Stromal cell of bone marrow (primary cell): Measurements from ENCODE around the gene ALG12.
"Not testable (repeated sequence)": the region's sequence is repeated elsewhere in the genome, so short reads cannot be mapped to it uniquely, and the experiment has no call there.

Experiments
- DNase-seq: peaks from one replicate; pipeline ENCODE4 v3.0.0-alpha.2; 2012; ENCODE audit warnings: low read depth

ALG12 gene

GRCh38 chr22:49945042-49945794 lies 27.0 kb upstream of the ALG12 start:
- not testable (repeated sequence) for DNase-seq

- no peak for DNase-seq
Observed at GRCh38 chr22:49944399-49944891, 26.2 kb upstream of the ALG12 start.

GRCh38 chr22:49943771-49944398 lies 25.6 kb upstream of the ALG12 start:
- DNase-seq: no peak

- no peak for DNase-seq
Observed at GRCh38 chr22:49943405-49943765, 25.1 kb upstream of the ALG12 start.

- DNase-seq: no peak
Observed at GRCh38 chr22:49942565-49943404, 24.5 kb upstream of the ALG12 start.

GRCh38 chr22:49941507-49942316 lies 23.5 kb upstream of the ALG12 start:
- no peak for DNase-seq

GRCh38 chr22:49938565-49939136 lies 20.4 kb upstream of the ALG12 start:
- DNase-seq: no peak

- no peak for DNase-seq
Observed at GRCh38 chr22:49937758-49938564, 19.7 kb upstream of the ALG12 start.

GRCh38 chr22:49936973-49937757 lies 18.9 kb upstream of the ALG12 start:
- no peak for DNase-seq

GRCh38 chr22:49936018-49936972 lies 18.1 kb upstream of the ALG12 start:
- peak; percentile 72 for DNase-seq

- DNase-seq: no peak
Observed at GRCh38 chr22:49935561-49935960, 17.3 kb upstream of the ALG12 start.

- no peak for DNase-seq
Observed at GRCh38 chr22:49934891-49935557, 16.8 kb upstream of the ALG12 start.

GRCh38 chr22:49934160-49934890 lies 16.1 kb upstream of the ALG12 start:
- no peak for DNase-seq

GRCh38 chr22:49933236-49934159 lies 15.3 kb upstream of the ALG12 start:
- no peak for DNase-seq

- DNase-seq: peak; percentile 33
Observed at GRCh38 chr22:49930596-49931412, 12.6 kb upstream of the ALG12 start.
